GM12874 (cell line): ENCODE measurements around the gene FAM20C.

Experiments used
- TF ChIP-seq, protein P1 (sequence below): IDR thresholded peaks from 2 replicates; pipeline ENCODE4 v1.5.1; 2011; ENCODE audit warnings: low read depth, mild to moderate bottlenecking, control low read depth, low read length, moderate library complexity; ENCODE audit not compliant: insufficient read depth

The FAM20C gene

GRCh38 chr7:272108-272615 lies 79.8 kb downstream of the FAM20C start:
- TF ChIP-seq, protein P1, sequence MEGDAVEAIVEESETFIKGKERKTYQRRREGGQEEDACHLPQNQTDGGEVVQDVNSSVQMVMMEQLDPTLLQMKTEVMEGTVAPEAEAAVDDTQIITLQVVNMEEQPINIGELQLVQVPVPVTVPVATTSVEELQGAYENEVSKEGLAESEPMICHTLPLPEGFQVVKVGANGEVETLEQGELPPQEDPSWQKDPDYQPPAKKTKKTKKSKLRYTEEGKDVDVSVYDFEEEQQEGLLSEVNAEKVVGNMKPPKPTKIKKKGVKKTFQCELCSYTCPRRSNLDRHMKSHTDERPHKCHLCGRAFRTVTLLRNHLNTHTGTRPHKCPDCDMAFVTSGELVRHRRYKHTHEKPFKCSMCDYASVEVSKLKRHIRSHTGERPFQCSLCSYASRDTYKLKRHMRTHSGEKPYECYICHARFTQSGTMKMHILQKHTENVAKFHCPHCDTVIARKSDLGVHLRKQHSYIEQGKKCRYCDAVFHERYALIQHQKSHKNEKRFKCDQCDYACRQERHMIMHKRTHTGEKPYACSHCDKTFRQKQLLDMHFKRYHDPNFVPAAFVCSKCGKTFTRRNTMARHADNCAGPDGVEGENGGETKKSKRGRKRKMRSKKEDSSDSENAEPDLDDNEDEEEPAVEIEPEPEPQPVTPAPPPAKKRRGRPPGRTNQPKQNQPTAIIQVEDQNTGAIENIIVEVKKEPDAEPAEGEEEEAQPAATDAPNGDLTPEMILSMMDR = no peak

GRCh38 chr7:272631-273030 lies 80.3 kb downstream of the FAM20C start:
- TF ChIP-seq, protein P1 = no peak

DNA sequence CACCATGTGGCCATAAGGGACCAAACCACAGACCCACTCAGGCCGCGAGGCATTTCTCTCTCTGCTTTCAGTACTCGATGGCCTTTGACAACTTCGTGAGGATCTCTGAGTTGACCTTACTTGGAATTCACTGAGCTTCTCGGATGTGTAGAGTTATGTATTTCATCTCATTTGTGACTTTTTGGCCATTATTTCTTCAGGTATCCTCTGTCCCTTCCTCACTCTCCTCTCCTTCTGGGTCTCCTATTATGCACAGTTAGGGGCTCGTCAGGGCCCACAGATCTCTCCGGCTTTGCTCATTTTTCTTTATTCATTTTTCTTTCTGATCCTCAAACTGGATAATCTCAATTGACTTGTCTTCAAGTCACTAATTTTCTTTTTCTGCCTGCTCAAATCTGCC lies 81.0 kb downstream of the FAM20C start:
- TF ChIP-seq, protein P1 = no peak

- TF ChIP-seq, protein P1 = no peak
Observed at GRCh38 chr7:274266-274665, 81.9 kb downstream of the FAM20C start.

DNA sequence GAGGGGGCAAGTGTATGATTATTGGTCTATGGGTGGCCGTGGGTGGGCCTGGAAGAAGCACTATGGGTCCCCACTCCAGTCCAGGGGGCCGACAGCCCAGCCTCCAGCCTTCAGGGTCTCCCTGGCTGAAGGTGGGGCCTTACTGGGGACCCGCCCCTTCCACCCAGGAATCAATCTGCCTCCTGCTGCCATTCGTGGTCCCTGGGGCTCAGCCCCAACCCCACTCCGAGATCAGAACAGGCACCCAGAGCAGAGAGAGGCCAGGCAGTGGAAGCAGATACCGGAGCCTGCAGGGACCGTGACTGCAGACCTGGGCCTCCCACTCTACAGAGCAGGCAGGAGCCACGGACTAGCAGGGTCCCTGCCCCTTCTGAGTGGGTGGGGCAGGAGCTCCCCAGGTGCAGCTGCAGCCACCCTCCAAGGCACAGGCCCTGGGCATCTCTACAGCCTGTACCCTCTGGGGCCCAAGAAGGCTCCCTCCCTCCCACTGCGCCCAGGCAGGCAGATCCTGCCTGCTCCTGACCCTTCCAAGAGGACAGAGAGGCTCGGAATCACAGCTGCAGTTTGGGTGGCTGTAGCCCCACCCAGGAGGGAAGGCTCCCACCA lies 84.0 kb downstream of the FAM20C start:
- TF ChIP-seq, protein P1 = no peak

DNA sequence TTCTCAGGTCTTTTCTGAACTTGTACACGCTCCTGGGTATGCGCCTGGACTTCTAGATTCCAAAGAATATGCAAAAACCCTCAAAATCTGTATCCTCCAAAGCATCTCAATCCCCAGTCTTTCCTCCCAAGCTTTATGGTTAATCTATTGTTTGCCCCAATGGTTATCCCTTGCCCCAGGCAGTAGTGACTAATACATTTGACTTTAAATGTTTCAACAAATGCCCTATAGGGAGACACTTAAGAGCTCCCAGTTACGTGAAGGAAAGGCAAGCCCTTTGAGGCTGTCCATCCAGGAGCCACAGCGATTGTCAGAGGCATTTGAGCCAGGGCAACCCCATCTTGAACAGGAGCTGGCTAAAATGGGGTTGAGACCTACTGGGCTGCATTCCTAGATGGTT lies 84.9 kb downstream of the FAM20C start:
- TF ChIP-seq, protein P1 = no peak

DNA sequence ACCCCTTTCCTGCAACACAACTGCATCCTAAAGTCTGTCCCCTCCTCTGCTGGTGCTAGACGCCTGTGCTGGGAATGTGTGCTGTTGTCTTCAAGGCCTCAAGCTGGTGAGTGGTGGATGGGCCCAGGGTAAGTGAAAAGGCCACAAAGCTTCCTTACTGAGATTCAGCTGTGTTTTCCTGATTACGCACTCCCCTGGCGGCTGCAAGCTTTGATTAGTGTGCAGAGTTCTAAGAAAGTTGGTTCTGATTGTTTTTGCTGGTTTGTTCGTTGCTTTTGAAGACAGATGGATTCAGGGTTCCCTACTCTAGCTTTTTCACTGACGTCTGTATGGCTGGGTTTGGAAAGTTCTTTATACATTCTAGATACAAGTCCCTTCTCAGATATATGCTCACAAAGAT lies 85.7 kb downstream of the FAM20C start:
- TF ChIP-seq, protein P1 = no peak
